ENCODE results near the gene SLC49A3.

Gene SLC49A3

GRCh38 chr4:726235-726787, 37.4 kb upstream of the SLC49A3 start:
- TF ChIP-seq, protein P1, sequence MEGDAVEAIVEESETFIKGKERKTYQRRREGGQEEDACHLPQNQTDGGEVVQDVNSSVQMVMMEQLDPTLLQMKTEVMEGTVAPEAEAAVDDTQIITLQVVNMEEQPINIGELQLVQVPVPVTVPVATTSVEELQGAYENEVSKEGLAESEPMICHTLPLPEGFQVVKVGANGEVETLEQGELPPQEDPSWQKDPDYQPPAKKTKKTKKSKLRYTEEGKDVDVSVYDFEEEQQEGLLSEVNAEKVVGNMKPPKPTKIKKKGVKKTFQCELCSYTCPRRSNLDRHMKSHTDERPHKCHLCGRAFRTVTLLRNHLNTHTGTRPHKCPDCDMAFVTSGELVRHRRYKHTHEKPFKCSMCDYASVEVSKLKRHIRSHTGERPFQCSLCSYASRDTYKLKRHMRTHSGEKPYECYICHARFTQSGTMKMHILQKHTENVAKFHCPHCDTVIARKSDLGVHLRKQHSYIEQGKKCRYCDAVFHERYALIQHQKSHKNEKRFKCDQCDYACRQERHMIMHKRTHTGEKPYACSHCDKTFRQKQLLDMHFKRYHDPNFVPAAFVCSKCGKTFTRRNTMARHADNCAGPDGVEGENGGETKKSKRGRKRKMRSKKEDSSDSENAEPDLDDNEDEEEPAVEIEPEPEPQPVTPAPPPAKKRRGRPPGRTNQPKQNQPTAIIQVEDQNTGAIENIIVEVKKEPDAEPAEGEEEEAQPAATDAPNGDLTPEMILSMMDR (IDR thresholded peaks at IDR 0.05; ENCODE audit: insufficient read depth, low read depth, low read length, missing control alignments), result no peak
- DNase-seq (ENCODE audit: low read depth), result no peak
- no peak overlapping the region for H3K4me3 ChIP-seq (ENCODE audit: low read length)

DNA sequence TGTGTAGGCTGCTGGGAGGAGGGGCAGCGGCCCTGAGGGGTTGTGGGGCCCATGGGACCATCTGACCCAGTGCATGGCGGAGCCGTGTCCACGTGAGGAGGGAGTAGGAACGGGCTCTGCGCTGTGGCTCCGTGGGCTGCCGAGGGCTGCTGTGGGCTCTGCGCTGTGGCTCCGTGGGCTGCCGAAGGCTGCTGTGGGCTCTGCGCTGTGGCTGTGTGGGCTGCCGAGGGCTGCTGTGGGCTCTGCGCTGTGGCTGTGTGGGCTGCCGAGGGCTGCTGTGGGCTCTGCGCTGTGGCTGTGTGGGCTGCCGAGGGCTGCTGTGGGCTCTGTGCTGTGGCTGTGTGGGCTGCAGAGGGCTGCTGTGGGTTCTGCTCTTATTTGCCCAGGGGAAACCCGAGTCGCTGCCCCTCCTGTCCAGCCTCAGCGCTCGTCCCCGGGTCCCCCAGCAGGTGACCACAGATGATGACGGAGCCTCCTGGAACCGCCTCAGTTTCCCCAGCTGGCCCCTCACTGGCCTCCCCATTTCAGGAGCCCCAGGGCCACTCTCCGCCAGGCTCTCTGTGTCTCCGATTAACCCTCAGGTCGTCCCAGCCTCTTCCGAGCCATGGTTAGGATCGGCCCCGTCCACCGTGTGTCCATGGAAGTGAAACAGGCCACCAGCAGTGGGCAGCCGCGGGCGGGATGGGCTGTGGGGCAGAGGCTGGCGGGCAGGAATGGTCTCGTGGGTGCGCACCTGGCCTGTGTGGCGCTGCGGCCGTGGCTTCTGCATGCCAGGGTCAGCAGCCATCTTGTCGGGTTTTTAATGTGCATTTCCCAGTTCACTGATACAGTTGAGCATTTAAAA, 36.7 kb upstream of the SLC49A3 start:
- TF ChIP-seq, protein P1 (IDR thresholded peaks at IDR 0.05; ENCODE audit: insufficient read depth, low read depth, low read length, missing control alignments), result no peak
- H3K4me3 ChIP-seq (ENCODE audit: low read length), result no peak overlapping the region
- no peak for DNase-seq (ENCODE audit: low read depth)

DNA sequence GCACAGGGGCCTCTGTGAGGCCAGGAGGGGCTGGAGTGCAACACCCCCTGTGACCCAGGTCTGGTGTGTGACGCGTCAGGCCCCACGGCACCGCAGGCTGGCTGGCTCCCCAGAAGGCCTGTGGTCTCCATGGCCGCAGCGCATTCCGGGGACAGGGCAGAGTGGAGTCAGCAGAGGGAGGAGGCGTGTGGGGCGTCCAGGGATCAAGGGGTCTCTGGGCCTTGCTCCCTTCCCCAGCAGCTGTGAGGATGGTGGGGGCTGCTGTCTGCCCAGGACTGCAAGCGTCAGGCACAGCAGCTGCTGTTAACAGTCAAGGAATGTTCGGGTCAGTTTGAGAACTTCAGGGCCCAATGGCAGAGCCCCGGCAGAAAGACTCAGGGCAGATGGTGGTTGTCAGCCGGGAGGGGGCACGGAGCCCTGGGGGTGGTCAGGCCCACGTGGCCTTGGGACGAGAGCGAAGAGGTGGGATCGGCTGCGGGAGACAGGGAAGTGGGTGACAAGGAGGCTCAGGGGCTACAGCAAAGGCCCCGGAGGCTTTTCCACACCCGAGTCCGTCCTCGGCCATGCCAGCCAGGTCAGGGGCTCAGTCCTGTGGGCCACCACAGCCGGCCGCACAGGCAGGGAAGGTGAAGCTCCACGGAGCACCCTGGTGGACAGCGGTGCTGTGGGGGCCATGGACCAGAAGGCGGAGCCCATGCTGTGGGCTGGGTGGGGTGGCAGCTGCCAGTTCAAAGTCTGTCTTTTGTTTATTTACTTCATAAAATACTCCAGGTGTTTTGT, 35.0 kb upstream of the SLC49A3 start:
- TF ChIP-seq, protein P1 (IDR thresholded peaks at IDR 0.05; ENCODE audit: insufficient read depth, low read depth, low read length, missing control alignments), result no peak
- no peak for DNase-seq (ENCODE audit: low read depth)
- H3K4me3 ChIP-seq (ENCODE audit: low read length), result no peak overlapping the region

DNA sequence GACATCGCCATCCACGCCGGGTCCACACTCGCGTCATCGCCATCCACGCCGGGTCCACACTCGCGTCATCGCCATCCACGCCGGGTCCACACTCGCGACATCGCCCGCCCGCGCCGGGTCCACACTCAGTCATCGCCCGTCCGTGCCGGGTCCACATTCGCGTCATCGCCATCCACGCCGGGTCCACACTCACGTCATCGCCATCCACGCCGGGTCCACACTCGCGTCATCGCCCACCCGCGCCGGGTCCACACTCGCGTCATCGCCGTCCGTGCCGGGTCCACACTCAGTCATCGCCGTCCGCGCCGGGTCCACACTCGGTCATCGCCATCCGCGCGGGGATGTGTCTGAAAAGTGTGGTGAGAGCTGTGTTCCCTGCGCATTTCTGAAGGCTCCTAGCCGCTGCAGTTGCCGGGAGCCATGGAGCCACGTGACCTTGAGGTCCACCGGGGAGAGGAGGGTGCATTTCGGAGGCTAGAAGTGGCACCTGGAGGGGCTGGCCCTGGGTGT, 34.0 kb upstream of the SLC49A3 start:
- H3K4me3 ChIP-seq (ENCODE audit: low read length), result no peak overlapping the region
- no peak for DNase-seq (ENCODE audit: low read depth)
- TF ChIP-seq, protein P1 (IDR thresholded peaks at IDR 0.05; ENCODE audit: insufficient read depth, low read depth, low read length, missing control alignments), result no peak

GRCh38 chr4:722169-722725, 33.3 kb upstream of the SLC49A3 start:
- DNase-seq (ENCODE audit: low read depth), result no peak
- TF ChIP-seq, protein P1 (IDR thresholded peaks at IDR 0.05; ENCODE audit: insufficient read depth, low read depth, low read length, missing control alignments), result no peak
- H3K4me3 ChIP-seq (ENCODE audit: low read length), result no peak overlapping the region

DNA sequence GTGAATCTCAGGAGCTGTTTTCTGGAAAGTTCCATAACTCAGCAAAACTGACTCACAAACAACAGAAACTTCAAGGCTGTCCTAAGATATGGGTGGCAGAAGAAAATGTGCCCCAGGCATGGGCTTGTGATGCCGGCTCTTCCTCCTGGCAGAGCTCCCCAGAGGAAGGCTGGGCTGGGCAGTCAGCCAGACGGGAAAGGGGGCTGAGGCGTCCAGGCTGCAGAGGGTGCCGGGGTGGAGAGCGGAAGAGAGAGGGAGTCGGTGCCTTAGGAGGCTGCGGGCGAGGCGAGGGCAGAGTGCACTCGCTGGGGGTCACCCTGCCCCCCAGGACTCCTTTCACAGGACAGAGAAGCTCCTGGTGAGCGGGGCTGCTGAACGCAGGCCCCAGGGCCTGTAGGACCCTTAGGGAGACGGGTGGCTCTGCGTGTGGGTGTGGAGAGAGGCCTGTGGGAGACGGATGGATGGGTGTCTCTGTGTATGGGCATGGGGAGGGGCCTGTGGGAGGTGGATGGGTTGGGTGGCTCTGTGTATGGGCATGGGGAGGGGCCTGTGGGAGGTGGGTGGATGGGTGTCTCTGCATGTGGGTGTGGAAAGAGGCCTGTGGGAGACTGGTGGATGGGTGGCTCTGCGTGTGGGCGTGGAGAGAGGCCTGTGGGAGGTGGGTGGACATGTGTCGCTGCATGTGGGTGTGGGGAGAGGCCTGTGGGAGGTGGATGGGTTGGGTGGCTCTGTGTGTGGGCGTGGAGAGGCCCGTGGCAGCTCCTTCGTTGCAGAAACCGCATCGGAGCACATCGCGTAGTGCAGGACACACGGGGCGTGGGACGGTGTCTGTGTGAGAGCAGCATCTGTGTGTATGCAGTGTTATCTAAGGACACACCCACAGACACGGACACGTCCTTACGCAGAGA, 32.6 kb upstream of the SLC49A3 start:
- TF ChIP-seq, protein P1 (IDR thresholded peaks at IDR 0.05; ENCODE audit: insufficient read depth, low read depth, low read length, missing control alignments), result no peak
- no peak overlapping the region for H3K4me3 ChIP-seq (ENCODE audit: low read length)
- peak; percentile 89 for DNase-seq (ENCODE audit: low read depth)

Measured in epithelial cell of esophagus (primary cell).